IPS-NIHi11 (cell line): ENCODE results near the gene HDAC4.

Experiments
- DNase-seq: peaks from one replicate; pipeline ENCODE4 v3.0.0; 2012; ENCODE audit warnings: mixed read lengths, low spot score

The HDAC4 gene

DNA sequence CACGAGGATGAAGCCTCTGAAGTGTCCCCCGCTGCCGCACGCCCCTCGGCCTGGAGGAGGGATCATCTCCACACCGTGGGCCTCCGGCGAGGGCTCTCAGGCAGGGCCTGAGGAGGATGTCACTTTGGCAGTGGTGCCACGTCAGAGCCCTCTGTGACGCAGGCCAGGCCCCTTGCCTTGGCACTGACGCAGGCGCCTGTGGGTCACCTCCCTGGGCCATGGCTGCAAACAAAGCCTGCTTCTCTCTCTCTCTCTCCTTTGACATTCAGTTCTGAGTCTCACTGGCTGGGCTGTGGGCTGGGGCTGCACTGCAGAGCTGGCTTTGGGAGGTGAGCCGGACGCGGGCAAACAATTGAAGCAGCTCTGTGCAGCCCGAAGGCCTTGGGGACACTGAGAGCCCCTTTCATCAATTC, 279.2 kb downstream of the HDAC4 start:
- DNase-seq = no peak

DNA sequence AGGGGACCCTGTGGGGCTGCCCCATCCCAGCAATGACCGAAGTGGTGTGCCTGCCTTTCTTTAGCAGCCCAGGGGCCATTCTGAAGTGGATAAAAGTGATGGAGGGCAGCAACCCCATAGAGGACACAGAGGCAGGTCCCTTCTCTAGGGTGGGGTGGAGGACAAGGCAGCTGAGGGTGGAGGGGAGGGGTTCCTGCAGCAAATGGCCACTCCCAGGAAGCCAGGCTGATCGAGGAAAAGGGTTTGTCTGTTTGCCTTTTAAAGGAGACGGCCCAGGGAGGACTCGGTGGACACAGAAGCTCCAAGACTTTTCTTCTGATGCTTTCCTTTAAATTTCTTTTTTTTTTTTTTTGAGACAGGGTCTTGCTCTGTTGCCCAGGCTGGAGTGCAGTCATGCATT, 280.2 kb downstream of the HDAC4 start:
- DNase-seq = no peak

DNA sequence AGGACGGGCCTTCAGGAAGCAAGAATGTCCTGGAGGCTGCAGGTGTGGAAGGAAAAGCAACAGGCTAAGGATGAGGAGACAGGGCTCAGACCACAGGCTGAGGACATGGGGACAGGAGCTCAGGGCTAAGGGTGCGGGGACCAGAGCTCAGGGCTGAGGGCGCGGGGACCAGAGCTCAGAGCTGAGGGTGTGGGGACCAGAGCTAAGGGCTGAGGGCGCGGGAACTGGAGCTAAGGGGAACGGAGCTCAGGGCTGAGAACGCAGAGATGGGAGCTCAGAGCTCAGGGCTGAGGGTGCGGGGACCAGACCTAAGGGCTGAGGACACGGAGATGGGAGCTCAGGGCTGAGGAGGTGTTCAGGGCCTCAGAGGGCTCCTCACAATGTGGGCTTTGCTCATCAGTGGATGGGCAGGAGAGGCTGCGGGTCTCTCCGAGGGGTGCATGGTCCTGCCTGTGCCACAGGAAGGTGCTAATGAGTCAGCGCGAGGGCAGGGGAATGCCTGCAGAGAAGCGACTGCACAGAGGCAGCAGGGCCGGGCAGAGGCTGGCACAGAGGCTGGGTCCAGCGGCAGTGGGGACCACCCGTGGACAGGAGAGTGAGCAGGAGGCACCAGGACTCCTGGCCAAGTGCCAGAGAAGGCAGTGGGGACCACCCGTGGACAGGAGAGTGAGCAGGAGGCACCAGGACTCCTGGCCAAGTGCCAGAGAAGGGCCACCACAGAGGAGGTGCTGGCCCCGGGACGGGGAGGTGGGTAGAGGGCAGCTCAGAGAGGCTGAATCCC, 281.3 kb downstream of the HDAC4 start:
- no peak for DNase-seq

DNA sequence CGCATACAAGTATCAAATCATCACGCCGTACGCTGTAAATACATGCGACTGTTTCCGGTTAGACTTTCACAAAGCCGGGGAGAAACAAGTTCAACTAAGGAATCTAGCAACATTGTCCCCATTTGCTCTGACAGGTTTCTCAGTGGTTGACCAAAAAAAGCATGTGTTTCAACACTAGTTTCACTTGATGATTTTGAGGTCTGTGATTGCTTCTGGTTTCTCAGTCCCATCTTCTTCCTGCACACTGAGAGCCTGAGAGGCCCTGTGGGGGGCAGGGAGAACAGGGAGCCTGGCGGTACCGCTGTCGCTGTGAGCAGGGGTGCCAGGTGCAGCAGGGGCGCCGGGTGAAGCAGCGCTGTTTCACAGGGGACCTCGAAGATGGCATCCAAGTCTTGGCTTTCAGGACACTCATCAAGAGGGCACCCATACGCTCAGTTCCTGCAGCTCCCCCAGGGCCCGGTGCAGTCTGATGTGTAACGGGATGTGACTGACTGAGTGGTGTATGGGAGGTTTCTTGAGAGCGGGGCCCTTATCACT, 282.1 kb downstream of the HDAC4 start:
- no peak for DNase-seq

DNA sequence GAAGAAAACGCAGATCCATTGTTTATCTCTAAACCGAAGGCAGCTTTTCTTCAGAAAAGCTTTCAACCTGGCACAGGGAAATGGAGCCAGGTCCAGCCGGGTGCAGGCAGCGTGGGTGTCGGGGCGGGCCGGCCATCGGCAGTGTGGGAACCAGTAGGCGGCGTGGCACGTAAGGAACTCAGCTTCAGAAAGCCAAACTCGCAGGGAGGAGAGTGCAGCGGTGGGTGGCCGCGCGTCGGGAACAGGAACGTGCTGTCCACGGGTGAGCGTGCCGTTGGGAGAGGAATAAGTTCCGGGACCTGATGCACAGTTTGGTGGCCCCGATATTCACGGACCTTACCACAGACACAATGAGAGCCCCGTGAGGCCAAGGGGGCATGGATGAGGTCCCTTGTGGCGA, 282.6 kb downstream of the HDAC4 start:
- no peak for DNase-seq

DNA sequence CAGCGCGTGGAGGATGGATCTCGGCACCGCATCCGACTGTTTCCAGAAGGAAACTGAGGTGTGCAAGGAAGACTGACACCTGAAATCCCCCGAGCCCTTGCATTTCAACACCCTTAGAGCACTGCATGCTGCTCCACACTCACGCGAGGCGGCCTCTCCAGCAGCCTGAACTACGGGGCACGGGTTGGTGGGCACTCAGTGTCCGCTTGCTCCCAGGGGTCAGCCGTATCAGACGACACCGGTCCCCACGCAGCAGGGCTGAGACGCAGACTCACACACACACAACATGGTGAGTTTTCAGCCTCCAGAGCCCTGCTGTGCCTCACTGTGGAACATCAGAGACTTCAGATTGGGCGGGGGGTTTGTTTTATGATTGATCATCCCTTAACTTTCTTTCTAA, 283.0 kb downstream of the HDAC4 start:
- no peak for DNase-seq

DNA sequence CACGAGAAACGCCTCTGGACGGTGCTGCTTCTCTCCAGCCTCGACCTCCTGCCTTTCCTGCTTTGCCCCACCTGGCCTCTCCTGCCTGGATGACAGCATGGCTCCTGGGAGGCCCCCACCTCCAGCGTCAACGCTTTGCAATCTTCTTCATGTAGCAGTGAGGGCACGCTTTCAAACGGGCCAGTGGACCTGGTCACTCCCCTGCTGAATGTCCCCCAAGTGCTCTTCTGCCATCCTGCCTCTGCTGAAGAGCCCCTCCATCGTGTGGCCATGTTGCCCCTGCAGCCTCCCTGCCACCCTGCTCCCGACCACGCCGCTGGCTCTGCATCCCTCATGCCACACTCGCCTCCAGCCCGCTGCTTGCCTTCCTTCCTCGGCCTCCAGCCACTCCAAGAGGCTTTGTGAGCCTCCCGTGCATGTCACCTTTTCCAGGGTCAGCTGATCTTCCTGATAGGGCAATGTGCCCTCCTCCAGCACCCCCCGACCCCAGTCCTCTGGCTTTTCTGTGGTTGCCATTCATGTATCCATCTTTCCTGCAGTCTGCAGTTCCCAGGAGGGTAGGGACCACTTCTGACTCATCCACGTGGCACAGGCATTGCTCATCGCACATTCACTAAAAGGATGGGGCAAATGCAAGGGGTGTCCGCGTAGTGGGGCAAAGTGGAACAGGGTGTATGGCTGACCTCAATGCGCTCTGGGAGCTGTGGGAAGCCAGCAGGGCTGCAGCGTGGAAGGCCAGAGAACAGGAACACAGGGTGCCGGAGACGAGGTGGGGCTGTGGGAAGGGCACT, 284.2 kb downstream of the HDAC4 start:
- DNase-seq = no peak

DNA sequence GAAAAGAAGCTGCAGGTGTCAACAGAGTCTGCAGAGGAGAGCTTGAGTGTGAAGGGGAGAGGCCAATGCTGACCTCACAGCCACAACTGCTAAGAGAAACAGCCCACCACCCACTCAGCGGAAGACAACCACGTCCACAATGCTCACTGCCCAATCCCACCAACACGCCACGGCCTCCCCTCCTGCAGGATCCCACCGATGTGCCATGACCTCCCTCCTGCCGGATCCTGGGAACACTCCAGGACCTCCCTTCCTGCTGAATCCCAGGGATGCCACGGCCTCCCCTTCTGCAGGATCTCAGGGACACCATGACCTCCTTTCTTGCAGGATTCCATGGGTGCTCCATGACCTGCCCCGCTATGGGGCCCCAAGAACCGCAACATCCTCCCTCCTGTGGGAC, 285.2 kb downstream of the HDAC4 start:
- DNase-seq = no peak

DNA sequence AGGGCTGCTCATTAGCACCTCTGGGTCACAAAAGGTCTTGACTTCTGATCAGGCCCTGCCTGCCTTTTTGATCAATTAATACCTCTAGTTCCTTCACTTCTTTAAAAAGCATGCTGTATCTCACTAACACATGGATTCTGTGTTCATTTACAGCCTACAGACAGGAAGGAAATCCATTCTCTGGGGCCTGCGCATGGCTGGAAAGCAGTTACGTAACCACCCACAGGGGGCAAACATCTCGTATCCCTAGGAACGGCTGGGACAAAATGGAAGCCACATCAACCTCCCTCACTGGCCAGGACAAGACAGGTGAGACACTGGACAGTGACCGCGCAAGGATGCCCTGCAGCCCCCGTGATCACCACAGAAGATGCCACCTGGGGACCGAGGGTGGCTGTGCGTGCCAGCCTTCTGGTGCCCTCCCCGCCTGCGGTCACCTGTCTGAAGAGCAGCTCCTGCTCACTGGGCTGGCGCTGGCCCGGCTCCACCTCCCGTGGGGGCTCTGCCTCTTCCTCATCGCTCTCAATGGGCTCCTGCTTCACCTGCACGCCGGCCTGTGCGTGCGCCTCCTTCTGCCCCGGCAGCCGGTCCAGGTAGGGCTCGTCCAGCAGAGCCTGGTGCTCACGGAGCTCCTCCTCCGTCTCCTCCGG, 286.1 kb downstream of the HDAC4 start:
- no peak for DNase-seq

DNA sequence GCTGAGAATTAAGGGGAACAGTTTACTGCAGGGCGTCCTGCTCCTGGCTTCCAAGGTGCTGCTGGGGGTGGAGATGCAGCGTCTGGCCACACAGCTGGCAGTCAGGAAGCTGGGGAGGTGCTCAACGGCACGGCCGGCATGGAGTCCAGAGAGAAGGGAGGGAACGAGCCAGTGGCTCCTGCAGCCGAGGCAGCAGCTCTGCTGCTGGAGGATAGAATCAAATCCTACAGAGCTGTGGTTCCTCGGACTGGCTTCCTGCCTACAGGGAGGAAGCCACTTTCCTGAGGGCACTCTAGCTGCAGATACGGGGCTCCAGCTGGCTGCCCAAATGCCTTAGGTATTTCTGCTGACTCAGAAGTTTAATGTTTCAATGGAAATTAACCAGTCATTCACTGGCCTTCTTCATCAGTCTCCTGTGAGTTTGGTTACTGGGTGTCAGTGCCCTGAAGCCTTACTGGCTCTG, 286.7 kb downstream of the HDAC4 start:
- no peak for DNase-seq

DNA sequence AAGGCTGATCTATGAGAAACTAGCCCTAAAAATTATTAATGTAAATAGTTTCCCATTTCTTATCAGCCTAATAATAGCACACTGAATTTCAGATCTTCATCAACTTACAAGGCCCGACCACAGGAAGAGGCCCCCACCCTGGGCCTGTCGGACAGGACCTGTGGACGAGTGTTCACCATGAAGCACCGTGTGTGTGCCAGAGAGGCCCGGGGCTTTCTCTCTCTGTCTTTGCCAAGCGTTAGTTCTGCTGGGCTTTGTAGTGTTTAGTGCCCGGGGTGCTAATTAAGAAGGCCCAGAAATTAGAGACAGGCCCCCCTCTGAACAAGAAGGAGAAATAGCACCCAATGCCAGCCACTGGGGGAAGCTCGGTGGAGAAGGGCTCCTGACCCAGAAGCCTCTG, 287.2 kb downstream of the HDAC4 start:
- DNase-seq = no peak

DNA sequence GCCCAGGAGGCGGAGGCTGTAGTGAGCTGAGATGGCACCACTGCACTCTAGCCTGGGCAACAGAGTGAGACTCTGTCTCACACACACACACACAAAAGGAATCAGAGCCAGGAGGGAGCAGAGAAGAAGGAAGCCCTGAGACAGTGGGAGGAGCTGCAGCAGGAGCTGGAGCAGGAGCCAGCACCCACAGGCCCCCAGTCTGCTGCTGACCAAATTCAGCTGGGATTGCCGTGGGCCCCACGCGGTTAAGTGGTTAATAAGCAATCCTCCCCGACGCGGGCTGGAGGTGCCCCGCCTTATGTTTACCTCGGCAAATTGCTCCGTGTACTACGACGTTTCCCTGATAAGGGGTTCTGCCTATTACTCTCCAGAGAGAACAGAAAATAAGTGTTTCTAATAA, 287.6 kb downstream of the HDAC4 start:
- no peak for DNase-seq

DNA sequence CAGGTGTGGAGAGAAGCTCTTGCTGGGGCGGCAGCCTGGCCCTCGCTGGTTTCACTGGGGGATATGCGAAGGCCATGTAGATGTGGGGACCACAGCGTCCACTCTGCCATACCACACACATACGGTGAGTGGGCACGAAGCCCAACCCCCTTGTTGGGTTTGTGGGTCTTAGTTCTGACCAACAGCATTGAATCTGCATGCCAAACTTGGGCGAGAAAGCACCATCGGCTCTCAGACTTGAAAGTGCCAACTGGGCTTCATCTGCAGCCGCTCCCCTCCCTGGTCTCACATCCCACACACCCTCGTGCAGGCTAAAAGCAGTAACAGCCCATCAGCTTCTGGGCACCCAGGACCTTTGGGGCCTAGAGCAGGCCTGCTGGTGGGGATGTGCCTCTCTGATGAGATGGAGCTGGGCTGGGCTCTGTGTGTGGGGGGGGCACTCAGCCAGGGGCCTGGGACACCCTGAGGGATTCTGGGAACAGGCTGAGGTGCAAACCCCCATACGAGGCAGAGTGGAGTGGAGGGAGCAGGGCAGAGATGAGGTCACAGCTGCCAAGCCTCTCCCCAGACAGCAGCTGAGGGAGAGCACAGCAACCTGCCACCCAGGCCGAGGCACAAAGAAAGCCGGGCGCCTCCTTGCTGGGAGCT, 288.6 kb downstream of the HDAC4 start:
- no peak for DNase-seq

DNA sequence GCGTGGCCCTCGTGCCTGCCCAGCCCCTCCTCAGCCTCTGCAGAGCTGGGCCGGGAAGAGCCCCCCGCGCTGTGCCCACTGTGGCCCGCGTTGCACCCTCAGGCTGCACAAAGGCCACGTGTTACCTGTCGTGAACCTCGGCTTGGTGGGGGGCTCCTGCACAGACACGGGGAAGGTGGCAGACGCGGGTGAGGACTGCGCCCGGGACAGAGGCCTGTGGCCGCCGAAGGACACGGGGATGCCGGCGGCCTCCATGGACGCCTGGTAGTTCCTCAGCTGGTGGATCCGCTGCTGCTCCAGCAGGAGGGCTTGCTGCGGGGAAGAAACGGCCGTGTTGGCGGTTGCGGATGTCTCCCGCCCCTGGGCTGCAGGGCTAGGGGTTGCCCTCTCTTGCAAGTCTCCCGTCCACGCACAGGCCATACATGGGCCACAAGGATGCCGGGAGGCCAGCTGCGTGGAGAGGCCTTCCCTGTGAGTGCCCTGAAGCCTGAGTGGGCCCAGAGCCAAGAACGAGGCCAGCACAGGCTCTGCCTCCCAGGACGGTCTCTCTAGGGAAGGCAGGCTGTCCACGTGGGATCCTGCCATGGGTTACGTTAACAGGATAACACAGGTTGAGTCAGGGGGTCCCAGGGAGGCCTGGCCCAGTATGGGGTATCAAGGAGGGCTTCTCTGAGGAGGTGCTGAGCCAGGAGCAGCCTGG, 289.3 kb downstream of the HDAC4 start:
- no peak for DNase-seq

DNA sequence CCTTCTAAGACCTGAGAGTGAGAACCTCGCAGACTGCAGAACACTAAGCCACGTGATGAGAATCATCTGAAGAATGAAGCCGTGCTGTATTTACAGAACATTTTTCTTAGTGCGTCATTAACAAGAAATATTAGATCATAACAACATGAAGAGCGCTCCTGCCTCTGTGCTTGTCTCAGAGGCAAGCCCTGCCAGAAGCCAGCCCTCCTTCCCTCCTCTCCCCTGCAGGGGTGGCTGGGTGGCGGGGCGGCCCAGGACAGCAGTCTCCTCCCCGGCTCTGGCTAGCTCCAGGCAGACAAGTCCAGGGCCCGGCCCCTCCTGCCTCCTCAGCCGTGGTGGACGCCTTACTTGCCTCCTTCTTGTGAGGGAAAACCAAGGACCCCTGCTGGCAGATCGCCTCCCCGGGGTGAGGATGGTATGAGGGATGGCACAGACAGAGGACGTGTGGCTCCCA, 290.2 kb downstream of the HDAC4 start:
- DNase-seq = no peak

DNA sequence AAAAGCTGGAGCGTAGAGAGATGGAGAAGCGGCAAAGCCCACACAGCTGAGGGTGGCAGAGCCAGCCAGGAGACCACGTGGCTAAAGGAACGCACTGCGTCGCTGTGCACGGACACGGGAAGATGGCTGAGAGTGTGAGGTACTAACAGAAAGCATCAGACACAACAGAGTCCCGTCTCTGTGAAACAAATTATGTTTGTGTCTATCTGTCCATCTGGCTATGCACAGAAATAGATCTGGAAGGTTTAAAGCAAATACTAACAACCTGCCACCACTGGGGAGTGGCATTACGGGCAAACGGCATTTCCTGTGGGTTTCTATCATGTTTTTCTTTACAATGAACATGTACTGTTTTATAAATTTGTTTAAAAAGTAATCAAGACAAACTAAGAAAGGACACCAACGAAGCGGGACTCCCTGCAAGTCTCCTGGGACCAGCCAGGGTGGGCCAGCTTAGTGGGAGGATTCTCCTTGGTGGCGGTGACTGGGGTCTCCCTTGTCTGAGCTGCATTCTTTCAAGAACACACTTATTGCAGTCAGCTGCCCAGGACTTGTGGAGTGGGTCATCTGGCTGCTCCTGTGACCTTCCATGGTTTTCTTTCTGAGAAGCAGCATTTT, 290.8 kb downstream of the HDAC4 start:
- DNase-seq = no peak

DNA sequence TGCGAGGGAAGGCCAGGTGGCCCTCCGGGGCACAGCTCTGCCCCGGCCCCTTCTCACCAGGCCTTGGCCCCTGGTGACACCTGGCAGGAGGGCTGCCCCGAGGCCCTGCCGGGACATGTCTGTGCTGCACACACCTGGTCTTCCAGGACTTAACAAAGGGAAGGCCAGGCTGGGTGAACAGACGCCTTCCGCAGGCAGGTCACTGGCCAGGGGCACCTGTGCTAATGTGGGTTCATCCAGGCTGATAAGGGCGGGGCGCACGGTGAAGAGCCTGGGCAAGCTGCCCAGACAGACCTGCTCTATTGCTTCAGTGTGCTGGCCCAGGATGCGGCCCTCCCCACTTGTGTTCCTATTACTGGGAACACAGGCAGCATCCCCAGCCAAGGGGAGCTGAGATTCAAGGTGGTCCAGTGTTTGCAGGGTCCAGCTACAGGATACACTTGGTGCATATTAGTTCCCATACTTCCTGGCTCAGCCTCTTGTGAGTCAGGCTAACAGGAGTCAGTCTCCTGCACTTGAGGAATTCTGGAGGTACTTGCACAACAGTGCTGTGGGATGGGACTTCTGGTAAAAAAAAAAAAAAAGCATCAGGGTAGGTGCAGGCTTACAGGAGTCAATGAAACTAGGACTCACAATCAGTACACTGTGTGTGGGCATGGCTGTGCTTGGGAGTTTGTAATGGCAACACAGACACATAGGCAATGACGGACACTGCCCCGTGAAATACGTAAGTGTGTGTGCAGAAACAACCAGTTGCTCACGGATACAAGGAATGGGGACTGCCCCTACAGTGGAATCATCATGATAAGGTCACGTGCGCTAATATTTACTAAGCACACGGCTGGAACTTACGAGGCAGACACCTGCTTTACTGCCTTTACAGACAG, 291.5 kb downstream of the HDAC4 start:
- DNase-seq = no peak

DNA sequence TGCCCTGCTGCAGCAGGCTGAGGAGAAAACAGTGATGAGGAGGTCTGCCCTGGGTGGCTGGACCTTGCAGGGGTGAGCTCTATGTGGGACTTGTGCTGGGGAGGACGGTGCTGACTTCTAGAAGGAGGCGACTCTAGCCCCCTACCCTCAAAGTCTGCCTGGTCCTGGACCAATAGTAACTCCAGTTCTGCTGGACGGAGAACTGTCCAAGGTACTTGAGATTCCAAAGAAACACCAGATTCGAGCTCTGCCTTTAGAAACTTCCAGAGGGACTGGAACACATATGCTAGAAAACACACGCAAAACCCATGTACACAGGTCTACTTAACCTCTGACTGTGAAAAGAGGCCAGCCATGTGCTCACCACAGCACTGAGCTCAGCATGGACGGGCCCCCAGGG, 292.4 kb downstream of the HDAC4 start:
- DNase-seq = peak; percentile 58

DNA sequence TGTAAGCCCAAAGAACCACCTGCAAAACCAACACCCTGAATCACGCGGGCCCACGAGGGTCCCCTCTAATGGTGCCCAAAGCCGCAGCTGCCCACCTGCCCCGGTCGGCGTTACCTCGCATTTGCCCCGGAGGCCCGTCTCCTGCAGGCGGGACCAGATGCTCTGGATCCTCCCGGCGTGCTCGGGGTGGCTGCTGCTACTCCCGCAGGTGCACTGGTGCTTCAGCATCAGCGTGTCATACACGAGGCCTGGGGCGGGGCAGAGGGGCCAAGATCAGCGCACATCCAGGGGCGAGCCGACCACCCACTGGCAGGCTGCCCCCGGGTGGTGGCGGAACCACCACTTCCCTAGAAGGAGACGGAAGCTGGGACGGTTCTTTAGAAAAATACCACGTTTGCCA, 292.9 kb downstream of the HDAC4 start:
- no peak for DNase-seq

DNA sequence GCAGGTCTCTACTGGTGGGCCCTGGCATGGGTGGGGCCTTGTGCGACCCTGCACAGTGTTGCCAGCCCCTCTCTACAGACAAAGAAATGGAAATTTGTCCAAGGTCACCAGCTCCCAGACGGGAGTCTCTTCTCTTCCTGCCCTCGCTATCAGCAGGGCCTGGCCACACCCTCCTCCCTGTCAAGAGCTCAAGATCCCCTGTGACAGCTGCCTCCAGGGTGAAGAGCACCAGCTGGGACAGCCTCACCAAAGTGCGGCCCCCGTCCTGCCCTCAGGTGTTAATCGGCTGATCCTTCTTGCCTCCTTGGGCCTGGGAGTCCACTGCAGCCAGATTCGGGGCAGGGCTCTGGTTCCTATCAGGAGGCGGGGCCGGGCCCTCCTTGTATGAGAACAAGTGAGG, 293.9 kb downstream of the HDAC4 start:
- DNase-seq = no peak
